K562 (cell line): ENCODE data around the gene MRPL55.

Experiments used
- ARHGAP35 ChIP-seq: fragments of 450-650 bp; IDR thresholded peaks from 2 replicates; pipeline ENCODE4 v1.6.1; 2018; ENCODE audit not compliant: partially characterized antibody
- KLF16 ChIP-seq: IDR thresholded peaks from 2 replicates; pipeline ENCODE4 v1.6.1; 2016; ENCODE audit warnings: antibody characterized with exemption
- POU5F1 ChIP-seq: fragments of 150-350 bp; IDR thresholded peaks from 2 replicates; pipeline ENCODE4 v1.6.1; 2014; ENCODE audit warnings: borderline replicate concordance, low read length, low read depth, mild to moderate bottlenecking; ENCODE audit not compliant: partially characterized antibody
- RUNX1 ChIP-seq: sonication (generic); IDR thresholded peaks from 2 replicates; pipeline ENCODE4 v1.6.1; 2016; ENCODE audit warnings: antibody characterized with exemption, low read depth
- SPI1 ChIP-seq: IDR thresholded peaks from 2 replicates; pipeline ENCODE4 v1.6.1; 2011; ENCODE audit warnings: low read depth, low read length, control low read depth, borderline replicate concordance
- TEAD1 ChIP-seq, 2 experiments: fragments of 450-650 bp in 1 of 2; sonication (generic) in 1 of 2; formaldehyde crosslinking; IDR thresholded peaks; 2 replicates each; pipeline versions ENCODE4 v1.4.0 to v1.8.0; 2020 to 2022; ENCODE audit warnings: mild to moderate bottlenecking in 2 of 2, missing genetic modification reagents in 1 of 2
- ZNF274 ChIP-seq: IDR thresholded peaks from 2 replicates; pipeline ENCODE4 v1.6.1; 2011; ENCODE audit warnings: low read depth, mild to moderate bottlenecking, low read length, moderate library complexity, borderline replicate concordance
- ZSCAN29 ChIP-seq: fragments of 450-650 bp; IDR thresholded peaks from 2 replicates; pipeline ENCODE4 v1.6.1; 2017
- TF ChIP-seq, protein P1 (sequence below): fragments of 450-650 bp; IDR thresholded peaks from 2 replicates; pipeline ENCODE4 v1.6.1; 2017; ENCODE audit warnings: antibody characterized with exemption, mild to moderate bottlenecking
- TF ChIP-seq, protein P2 (sequence below): fragments of 250-450 bp; sonication (Bioruptor Pico); IDR thresholded peaks from 2 replicates; pipeline ENCODE4 v1.5.1; 2021; ENCODE audit warnings: mild to moderate bottlenecking

DNA sequence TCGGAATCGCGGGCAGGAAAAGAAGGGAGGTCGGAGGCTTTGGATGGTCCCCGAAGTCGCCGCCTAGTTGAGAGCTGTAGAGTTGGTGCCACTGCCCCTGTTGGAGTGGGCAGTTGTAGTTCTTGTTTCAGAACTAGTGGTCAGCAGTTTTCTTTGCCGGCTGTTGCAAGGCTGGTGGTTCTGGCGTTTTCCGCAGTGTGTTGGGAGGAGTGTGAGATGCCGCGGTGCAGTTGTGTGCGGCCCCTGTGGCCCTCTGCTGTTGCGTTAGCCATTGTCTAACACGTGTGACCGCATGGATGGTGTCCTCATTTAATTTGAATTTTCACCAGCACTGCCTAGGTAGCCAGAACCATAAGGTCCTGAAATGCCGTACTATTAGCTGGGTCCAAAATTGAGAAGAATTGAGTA, 25.2 kb downstream of the MRPL55 start:
- TF ChIP-seq, protein P1, sequence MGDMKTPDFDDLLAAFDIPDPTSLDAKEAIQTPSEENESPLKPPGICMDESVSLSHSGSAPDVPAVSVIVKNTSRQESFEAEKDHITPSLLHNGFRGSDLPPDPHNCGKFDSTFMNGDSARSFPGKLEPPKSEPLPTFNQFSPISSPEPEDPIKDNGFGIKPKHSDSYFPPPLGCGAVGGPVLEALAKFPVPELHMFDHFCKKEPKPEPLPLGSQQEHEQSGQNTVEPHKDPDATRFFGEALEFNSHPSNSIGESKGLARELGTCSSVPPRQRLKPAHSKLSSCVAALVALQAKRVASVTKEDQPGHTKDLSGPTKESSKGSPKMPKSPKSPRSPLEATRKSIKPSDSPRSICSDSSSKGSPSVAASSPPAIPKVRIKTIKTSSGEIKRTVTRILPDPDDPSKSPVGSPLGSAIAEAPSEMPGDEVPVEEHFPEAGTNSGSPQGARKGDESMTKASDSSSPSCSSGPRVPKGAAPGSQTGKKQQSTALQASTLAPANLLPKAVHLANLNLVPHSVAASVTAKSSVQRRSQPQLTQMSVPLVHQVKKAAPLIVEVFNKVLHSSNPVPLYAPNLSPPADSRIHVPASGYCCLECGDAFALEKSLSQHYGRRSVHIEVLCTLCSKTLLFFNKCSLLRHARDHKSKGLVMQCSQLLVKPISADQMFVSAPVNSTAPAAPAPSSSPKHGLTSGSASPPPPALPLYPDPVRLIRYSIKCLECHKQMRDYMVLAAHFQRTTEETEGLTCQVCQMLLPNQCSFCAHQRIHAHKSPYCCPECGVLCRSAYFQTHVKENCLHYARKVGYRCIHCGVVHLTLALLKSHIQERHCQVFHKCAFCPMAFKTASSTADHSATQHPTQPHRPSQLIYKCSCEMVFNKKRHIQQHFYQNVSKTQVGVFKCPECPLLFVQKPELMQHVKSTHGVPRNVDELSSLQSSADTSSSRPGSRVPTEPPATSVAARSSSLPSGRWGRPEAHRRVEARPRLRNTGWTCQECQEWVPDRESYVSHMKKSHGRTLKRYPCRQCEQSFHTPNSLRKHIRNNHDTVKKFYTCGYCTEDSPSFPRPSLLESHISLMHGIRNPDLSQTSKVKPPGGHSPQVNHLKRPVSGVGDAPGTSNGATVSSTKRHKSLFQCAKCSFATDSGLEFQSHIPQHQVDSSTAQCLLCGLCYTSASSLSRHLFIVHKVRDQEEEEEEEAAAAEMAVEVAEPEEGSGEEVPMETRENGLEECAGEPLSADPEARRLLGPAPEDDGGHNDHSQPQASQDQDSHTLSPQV = 0 out of 2 replicates have a peak, but pooled peaks have one; percentile 30
- no peak for TF ChIP-seq SPI1
- TF ChIP-seq TEAD1 (CRISPR knock-in tag; IDR thresholded peaks at IDR 0.05) = 0 out of 4 replicates have a peak, but pooled peaks of 1 of the 2 experiments have one; percentile 48
- TF ChIP-seq ZSCAN29 = no peak
- TF ChIP-seq, protein P2, sequence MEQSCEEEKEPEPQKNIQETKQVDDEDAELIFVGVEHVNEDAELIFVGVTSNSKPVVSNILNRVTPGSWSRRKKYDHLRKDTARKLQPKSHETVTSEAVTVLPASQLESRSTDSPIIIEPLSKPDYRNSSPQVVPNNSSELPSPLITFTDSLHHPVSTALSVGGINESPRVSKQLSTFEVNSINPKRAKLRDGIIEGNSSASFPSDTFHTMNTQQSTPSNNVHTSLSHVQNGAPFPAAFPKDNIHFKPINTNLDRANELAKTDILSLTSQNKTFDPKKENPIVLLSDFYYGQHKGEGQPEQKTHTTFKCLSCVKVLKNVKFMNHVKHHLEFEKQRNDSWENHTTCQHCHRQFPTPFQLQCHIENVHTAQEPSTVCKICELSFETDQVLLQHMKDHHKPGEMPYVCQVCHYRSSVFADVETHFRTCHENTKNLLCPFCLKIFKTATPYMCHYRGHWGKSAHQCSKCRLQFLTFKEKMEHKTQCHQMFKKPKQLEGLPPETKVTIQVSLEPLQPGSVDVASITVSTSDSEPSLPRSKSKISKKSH (CRISPR knock-in tag) = no peak
- TF ChIP-seq KLF16 = no peak
- TF ChIP-seq ZNF274 = no peak
- TF ChIP-seq POU5F1 = no peak
- no peak for TF ChIP-seq ARHGAP35
- no peak for TF ChIP-seq RUNX1
